ENCODE results near the gene GSTK1.
"Not testable (repeated sequence)": the region's sequence is repeated elsewhere in the genome, so short reads cannot be mapped to it uniquely, and the experiment has no call there.

Gene GSTK1

GRCh38 chr7:143271240-143271639 is 8.0 kb downstream of the GSTK1 start:
- no peak for DNase-seq (ENCODE audit: low spot score)

GRCh38 chr7:143272871-143273270 is 9.6 kb downstream of the GSTK1 start:
- DNase-seq (ENCODE audit: low spot score), result no peak

DNA sequence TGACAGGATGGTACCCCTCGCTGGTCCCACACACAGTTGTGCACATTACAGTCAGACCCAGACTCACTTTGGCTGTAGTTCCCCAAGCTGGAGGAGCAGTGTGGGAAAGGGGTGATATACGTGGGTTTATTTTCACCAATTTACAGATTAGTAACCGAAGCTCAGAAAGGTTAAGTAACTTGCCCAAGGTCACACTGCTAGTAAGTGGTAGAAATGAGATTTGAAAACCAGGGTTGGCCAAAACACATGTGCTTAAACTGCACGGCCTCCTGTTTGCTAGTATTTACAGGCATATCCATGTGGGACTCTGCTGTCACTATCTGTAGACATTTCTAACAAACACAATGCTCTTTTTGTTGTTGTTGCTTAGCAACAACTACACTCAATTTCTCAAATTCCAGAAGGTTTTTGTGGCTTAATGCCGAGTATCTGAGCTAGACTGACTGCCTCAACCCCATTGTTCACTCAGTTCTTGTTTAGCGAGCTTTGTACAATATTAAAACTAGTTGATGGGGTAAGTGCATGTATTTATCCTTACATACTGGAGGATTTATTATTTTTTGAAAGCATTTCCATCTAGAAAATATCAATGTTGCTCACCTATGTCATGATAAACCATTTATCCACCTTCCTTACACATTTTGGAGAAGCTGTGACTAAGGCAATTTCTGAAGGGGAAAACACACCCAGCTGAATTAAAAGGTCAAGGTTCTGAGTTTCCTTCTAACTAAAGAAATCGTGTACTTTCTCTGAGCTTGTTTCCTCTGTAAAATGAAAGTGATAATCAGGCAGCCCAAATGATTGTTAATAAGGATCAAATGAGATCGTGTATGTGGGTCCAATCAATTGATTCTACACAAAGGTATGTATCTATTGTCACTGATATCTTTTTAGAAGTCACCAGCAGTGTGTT is 16.2 kb downstream of the GSTK1 start:
- DNase-seq (ENCODE audit: low spot score), result peak; percentile 81

GRCh38 chr7:143280160-143280559 is 16.9 kb downstream of the GSTK1 start:
- no peak for DNase-seq (ENCODE audit: low spot score)

GRCh38 chr7:143280566-143280965 is 17.3 kb downstream of the GSTK1 start:
- no peak for DNase-seq (ENCODE audit: low spot score)

GRCh38 chr7:143281529-143281928 is 18.3 kb downstream of the GSTK1 start:
- no peak for DNase-seq (ENCODE audit: low spot score)

DNA sequence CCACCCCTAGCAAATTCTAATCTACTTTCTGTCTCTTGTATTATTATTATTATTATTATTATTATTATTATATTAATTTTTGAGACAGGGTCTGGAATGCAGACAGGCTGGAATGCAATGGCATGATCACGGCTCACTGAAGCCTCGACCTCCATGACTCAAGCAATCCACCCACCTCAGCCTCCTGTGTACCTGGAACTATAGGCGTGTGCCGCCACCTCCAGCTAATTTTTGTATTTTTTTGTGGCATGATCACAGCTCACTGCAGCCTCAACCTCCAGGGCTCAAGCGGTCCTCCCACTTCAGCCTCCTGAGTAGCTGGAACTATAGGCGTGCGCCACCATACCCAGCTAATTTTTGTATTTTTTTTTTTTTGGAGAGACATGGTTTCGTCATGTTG is 18.9 kb downstream of the GSTK1 start:
- DNase-seq (ENCODE audit: low spot score), result peak; percentile 40

DNA sequence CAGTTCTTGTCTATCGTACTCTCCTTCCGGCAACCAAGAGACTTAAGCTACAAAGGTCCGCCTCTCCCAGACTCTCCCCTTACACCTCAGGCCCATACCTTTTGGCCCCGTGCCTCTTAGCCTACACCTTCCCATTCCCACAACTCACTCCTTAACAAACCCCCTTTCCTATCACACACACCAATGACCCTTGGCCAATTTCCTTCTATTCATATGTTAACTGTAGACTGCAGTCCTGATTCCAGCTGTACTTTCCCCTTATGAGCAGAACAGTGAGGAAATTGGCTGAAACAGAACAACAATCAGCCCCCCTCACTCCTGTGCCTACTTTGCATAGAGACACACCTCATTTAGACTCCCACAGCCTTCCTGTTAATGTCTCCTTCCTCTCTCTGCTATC is 20.1 kb downstream of the GSTK1 start:
- DNase-seq (ENCODE audit: low spot score), result no peak

- DNase-seq (ENCODE audit: low spot score), result peak; percentile 79
These were observed 21.6 kb downstream of the GSTK1 start, which contains the start of gene TMEM139 for GRCh38 chr7:143284591-143285469. Gene TMEM139 (plus strand): TSS chr7:143284958. CDS start chr7:143285958, 1,000 bp downstream.

- peak; percentile 95 for DNase-seq (ENCODE audit: low spot score)
These were observed 22.2 kb downstream of the GSTK1 start for GRCh38 chr7:143285470-143285778.

GRCh38 chr7:143285806-143286521 is 22.7 kb downstream of the GSTK1 start:
- DNase-seq (ENCODE audit: low spot score), result no peak

- no peak for DNase-seq (ENCODE audit: low spot score)
These were observed 23.3 kb downstream of the GSTK1 start for GRCh38 chr7:143286522-143286890.

DNA sequence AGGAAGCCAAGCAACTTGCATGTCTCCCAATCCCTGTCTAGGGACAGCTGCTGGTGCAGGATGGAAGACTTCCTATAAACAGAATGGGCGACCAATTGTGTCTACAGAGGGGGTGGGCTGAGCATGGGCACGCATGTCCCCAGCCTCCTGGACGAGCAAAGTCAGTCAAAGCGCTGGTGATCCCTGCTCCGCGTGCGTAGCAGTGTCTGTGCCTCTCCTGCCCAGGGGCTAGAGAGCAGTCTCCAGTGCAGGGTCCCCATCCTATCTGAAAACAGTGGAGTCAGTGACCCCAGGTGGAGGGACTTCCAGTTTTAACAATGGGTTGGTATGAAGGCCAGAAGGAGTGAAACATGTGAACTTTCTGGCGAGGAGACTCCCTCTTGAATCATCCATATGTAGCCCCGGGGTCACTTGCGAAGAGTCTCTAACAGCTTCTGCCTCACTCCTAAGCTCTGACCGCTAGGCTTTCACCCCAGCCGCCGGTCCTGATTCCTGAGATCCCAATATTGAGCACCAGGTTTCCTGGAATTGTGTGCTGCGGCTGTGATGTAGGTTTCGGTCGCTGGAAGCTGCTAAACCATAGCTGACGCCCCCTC is 24.2 kb downstream of the GSTK1 start:
- no peak for DNase-seq (ENCODE audit: low spot score)

DNA sequence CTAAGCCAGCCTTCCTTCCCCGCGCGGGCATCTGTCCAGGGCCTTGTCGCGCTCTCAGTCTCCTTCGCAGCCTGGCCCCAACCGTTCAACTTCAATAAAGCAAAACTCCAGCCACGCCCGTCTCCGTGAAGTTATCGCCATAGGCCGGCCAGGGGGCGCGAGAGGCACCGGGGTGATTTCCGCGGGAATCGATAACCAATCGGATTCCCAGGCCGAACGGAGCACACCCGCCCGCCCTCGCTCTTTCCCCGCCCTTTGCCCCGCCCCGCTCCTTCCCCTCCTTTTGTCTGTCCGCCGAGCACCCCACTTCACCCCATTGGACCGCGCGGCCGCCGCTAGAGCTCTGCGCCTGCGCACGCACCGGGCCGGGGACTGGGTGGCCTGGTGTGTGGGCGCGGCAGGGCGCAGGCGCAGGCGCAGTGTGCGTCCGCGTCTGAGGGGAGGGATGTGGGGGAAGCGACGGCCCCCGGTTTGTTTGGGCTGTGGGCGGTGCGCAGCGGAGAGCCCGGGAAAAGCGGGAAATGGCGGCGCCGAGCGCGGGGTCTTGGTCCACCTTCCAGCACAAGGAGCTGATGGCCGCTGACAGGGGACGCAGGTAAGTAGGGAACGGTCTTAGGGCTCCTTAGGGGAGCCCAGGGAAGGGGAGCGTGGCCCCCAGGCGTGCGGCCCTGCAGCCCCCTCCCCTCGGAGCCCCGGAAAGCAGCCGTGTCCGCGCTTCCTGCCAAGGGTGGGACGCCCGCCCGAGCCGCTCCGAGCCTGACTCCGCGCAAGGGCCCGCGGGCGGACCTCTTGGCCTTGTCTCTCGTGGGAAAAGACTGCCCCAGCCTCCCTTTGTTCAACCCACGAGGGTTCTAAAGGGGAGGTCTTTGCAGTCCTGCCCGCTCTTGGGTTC is 24.9 kb downstream of the GSTK1 start, which contains the start of gene CASP2:
CASP2 (plus strand) TSS at position 417 of the 892 bp plus-strand sequence; CDS start at position 522, 105 bp downstream.
- DNase-seq (ENCODE audit: low spot score), result peak; percentile 97

GRCh38 chr7:143288836-143289235 is 25.6 kb downstream of the GSTK1 start:
- peak; percentile 36 for DNase-seq (ENCODE audit: low spot score)

- DNase-seq (ENCODE audit: low spot score), result no peak
These were observed 26.2 kb downstream of the GSTK1 start for GRCh38 chr7:143289421-143289820.

GRCh38 chr7:143289888-143290287 is 26.6 kb downstream of the GSTK1 start:
- DNase-seq (ENCODE audit: low spot score), result not testable (repeated sequence)

DNA sequence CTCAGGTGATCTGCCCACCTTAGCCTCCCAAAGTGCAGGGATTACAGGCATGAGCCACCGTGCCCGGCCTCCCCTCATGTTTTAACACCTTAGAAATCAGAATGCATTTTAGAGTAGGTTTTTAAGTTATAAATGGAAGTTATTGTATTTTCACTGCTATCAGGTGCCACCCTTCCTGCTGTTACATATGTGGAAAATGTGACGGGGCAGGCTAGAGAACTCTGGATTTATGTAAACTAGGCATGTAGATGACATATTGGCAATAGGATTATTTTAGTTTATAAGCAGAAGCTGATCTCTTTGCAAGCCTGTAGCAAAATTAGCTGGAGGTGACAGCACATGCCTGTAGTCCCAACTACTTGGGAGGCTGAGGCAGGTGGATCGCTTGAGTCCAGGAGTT is 27.1 kb downstream of the GSTK1 start:
- DNase-seq (ENCODE audit: low spot score), result no peak

GRCh38 chr7:143292876-143293275 is 29.6 kb downstream of the GSTK1 start:
- no peak for DNase-seq (ENCODE audit: low spot score)

- DNase-seq (ENCODE audit: low spot score), result peak; percentile 23
These were observed 32.6 kb downstream of the GSTK1 start for GRCh38 chr7:143295870-143296269.

DNA sequence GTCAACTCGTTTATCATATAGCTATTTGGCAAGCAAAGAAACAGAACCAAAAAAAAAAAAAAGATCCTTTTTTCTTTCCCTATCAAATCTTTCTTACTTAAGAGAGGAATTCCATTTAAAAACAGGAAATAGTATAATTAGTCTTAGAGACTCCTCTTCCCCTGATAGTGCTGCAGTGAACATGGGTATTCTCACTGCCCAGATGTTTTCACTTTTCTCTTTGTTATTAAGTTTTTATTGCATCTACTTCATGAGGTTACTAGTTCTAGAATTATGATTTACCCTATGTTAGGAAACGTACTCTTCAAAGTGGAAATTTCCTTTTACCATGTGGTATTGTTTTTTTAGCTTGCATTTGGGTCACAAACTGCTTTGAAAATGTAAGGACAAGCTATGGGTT is 33.4 kb downstream of the GSTK1 start:
- DNase-seq (ENCODE audit: low spot score), result no peak

All from kidney tubule cell (primary cell).